HG03378 (cell line): ENCODE results near the gene FGFR3.
"Not testable (repeated sequence)": the region's sequence is repeated elsewhere in the genome, so short reads cannot be mapped to it uniquely, and the experiment has no call there.

Experiments used
- ATAC-seq: cut with Tn5 transposase; IDR thresholded peaks from one replicate; pipeline ENCODE4 v1.9.1; 2021; ENCODE audit warnings: mild to moderate bottlenecking, moderate library complexity; ENCODE audit not compliant: unreplicated experiment

Gene FGFR3

DNA sequence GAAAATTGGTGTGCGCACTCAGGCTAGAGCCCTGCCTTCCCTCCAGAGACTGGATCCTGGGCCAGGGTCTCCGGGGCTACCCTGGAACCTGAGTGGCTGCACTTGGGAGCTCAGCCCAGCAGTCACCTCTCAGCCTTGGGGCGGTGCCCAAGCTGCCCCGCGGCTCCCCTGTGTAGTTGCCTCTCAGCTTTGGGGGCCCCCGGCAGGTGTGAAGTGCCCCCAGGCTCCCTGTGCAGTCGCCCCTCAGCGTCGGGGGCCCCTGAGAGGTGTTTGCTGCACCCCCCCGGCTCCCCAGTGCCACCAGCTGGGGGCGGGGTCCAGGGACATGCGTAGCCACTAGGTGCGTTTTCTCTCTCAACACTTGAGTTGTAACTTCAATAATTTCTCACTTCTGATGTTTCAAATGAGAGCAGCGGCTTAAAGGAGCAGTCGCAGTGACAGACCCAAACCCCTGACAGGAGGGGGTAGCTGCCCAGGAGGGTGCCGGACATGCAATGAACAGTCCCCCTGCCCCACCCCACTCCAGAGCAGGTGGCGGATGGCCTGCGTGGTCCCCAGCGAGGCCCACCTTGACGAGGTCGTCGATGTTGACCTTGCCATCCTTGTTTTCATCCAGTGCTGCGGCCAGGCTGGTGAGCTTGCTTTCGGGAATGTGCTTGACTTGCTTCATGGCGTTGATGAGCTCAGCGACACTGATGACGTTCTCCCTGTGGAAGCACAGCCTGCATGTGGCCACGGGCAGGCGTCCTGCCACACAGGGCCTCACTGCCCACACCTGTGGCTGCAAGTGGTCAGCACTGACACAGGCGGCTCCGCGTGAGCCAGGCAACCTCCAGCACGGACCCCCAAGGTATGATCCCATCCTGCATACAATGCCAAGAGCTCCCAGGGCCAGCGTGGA lies 22.3 kb downstream of the FGFR3 start:
- ATAC-seq = no peak

DNA sequence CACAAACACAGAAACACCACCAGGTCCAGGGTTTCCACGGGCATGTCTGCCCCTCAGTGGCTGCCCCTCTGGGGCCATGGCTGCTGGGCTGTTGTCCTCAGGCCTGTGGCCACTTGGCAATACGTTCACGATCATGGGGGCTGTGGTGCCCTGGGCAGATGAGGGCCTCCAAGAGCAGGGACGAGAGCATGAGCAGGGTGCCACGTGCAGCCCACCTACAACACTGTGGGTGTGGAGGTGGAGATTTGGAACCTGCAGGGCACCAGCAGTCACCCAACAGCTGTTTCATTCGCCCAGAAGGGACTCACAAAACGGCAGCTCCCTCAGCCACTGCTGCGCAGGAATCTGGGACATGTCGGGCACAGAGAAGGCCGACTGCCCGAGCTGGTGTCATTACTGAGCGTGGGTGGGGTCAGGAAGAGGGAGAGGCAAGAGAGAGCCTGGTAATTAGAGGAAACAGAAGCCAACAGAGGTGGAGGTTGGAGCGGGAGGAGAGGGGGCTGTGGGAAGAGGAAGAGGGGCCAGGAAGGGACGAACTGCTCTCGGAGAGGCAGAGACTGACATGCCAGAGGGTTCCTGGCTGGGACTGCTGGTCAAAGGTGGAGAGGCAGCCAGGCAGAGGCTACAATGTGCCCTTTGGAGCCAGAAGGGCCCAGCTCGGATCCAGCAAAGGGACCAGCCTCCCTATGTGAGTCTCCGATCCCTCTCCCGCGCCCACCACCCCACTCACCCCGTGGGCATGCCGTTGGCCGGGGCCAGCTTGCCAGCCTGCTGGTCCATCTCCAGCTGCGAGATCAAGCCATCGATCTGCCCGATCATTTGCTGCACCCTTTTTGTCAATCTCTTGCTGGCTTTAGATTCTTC lies 23.1 kb downstream of the FGFR3 start:
- no peak for ATAC-seq

DNA sequence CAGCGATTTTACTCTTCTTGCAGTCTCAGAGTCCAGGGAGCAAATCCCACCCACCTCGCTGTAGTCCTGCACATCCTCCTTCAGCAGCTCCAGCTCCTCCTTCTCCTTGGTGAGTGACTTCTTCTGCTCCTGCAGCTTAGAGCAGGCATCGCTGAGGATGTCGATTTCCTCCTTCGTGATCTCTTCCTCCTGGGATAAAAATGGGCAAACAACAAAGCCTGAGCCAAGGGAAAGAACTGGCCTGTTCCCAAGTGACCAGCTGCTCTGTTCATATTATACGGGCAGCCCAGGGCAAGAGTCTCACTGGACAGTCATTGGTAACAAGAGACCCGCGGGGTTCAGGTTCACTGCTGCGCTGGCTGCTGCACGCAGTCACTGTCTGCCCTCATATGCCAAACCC lies 26.2 kb downstream of the FGFR3 start:
- ATAC-seq = no peak

DNA sequence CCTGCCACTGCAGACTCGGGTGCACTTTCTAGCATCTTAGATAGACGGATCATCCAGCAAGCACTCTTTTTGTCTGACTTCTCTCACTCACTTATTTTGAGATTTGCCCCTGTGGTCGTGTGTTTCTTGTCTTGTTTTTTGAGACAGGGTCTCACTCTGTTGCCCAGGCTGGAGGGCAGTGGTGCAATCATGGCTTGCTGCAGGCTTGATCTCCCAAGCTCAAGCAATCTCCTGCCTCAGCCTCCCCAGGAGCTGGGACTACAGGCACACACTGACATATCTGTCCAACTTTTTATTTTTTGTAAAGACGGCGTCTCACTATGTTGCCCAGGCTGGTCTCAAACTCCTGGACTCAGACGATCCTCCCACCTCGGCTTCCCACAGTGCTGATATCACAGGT lies 26.7 kb downstream of the FGFR3 start:
- no peak for ATAC-seq

DNA sequence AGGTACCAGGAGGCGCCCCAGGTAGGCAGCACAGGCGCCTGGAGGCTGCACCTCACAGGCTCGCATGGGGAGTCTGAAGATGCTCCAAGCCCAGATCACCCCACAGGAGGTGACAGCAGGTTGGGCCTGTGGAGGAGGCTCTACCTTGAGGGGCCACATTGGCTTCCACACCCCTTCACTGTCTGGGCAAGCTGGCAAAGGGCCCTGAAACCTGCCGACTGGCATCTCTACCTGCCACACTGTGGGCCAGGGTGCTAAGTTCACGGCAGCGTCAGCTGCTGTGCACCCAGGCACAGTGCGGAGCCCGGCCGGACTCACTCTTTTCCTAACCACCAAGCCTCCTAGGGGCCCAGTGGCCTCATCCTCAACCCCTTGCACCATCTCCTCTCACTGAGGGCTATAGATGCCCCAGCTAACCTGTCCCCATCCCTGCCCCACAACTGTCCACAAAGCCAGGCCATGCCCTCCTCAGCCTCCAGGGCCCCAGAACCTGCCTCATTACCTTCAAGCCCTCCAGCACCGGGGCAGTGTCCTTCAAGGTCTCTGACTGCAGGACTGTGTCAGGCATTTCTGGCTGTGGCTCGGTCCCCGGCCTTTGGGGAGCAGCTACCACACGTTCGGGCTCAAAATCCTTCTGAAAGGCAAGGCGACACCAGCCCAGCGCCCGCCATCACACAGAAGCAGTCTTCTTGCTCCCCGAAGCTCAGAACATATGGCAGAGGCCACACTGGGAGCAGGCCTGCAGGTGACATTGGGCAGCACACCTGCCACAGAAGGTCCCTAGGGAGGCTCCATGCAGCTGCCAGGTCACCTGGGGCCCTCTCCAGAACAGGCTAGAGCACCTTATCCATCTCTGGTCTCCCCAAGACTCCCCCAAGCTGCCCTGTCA lies 28.8 kb downstream of the FGFR3 start:
- no peak for ATAC-seq

DNA sequence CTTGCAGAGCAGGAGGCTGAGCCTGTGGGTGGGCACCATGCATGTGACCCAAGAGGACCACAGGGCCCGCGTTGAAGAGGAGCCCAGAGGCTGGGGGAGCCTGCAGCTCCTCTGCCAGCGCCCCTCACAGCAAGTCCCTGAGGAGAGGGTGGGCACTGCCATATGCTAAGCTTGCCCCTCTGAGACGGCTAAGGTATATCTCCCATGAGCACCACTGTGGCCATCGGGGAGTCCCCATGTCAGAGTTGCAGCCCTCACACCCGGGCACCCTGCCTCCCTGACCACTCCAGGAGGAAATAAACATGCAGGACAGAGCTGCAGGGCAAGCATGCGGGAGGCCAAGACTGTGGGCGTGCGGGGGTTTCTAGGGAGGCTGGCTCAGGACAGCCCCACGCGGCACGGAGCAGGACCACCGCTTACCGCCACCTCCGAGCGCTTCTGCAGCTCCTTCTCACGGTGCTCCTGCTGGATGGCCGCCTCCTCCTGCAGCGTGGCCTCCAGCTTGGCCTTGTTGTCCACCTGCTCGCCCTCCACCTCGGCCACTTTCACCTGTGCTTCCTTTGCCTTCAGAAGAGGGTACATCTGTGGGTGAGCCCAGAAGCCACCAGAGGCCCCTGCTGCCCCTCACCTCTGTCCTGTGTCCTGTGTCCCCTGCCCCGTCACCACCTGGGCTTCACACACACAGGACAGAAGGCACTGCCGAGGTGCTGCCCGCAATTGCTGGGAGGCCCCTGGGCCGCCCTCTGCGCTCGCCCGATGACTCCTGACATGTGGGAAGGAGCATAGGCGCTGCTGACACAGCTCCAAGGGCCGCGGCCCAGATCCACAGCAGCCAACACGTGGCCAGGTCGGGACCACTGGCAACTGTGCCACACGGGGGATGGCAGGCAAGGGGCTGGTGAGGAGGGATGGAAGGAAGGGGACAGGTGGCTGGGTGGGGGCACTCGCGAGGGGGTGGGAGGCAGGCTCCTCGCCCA lies 29.8 kb downstream of the FGFR3 start:
- no peak for ATAC-seq

DNA sequence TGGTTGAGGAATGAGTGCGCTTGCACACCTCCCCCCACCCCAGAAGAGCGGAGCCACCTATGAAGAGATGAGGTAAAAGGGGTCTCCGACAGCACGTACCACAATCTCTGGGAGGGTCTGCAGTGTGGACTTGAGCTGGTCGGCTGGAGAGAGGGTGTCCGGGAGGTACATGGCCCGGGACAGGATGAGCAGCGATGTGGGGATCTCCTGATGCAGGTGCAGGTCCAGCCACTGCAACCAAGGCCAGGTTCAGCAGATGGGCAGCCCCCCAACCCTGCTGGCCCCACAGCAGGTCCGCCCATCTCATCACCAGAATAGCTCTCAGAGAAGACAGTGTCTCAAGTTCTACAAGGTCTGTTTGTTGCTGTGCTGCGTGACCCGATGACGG lies 30.4 kb downstream of the FGFR3 start:
- no peak for ATAC-seq

DNA sequence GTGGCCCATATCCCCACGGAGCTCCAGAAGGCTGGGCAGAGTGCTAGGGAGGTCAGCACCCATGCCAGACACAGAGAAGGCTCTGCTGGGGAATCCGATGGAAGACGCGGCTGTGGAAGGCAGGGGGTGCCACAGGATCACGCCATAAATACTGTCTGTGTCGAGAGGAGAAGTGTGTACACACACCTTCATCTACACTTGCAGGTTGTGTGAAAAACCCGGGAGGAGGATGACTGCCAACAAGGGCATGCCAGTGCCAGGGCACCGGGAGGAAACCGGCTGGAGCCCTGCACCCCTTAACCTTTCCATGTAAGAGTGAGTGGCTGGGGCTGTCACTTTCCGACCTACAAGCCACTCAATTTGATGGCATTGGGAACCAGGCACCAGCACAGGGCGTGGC lies 31.7 kb downstream of the FGFR3 start:
- ATAC-seq = no peak

DNA sequence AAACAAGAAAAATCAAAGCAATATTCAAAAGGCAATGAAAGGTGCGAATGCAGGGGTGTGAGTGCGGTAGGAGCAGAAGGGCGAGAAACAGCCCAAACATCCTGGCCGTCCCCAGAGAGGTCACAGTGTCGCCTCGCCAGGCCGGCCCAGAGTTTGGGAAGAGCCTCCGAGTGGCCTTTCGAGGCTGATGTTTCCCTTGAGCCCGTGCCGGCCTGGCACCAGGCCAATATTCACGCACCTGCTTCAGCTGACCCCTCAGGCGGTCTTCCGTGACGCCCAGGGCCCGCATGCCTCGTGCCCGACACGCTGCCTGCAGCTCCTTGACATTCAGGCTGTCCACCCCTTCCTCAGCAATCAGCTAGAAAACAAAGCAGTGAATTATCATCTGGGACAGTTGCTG lies 32.2 kb downstream of the FGFR3 start:
- ATAC-seq = no peak

DNA sequence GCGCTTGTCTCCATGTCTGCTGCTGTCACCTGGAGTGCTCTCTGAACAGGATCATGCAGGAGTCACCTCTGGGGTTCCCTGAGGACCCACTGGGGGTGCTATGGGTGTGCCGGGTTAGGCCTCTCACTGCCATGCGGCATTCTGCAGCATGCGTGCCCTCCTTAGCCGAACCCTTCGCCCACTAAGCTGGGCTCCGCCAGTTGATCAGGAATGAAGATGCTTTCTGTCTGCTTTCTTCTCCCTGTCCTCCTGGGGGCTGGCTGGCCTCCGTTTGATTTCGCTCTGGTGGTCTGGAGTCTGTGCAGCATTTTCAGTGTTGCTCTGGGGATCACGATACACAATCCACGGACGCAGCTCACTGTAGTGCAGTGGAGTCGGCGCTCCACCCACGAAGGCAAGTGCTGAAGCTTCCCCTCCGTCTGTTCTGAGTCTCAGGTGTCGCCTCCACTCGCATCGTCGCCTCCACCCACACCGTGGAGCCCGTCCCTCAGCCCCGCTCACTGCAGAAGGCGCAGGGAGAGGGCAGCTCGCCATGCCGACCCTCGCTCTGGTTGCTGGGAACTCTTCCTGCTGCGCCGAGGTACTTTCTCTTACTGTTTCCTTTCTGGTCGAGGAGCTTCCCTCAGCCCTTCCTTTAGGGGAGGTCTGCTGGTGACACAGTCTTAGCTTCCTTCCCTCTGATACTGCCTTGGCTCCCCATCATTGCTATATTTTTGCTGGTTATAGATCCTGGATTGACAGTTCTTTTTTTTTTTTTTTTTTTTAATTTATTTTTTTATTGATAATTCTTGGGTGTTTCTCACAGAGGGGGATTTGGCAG lies 33.6 kb downstream of the FGFR3 start:
- no peak for ATAC-seq

DNA sequence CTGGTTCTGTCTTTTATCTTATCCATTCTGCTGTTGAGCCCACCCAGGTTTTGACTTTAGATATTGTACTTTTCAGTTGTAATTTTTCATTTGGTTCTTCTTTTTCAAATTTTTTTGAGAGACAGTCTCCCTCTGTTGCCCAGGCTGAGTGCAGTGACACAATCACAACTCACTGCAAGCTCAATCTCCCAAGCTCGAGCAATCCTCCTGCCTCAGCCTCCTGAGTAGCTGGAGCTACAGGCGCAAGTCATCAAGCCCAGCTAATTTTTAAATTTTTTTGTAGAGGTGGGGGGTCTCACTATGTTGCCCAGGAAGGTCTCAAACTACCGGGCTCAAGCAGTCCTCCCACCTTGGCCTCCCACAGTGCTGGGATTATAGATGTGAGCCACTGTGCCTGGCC lies 37.1 kb downstream of the FGFR3 start:
- no peak for ATAC-seq

DNA sequence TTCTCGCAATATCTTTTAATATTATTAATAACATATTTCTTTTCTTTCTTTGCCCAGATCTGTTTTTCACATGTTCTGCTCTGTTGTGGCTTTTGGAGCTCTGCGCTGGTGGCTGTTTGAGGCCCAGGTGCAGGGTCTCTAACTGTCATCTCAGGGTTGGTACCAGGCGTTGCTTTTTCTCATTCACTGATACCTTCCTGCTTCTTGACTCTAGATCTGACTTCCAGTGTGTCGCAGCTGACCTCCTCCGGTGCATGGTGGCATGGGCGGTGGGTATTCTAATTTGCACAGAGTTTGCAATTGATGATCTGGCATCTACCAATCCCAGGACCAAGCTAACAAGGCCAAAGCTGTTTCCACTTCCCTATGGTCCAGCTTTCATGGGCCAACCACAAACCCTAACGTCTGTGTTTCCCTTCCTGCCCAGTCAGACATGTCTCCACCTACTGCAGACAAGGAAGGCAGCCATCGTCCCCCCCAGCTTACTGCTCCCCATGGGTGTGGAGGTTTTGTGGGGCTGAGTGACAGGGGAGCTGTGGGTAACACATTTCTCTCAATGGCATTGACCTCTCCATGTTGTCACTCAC lies 37.6 kb downstream of the FGFR3 start:
- no peak for ATAC-seq

DNA sequence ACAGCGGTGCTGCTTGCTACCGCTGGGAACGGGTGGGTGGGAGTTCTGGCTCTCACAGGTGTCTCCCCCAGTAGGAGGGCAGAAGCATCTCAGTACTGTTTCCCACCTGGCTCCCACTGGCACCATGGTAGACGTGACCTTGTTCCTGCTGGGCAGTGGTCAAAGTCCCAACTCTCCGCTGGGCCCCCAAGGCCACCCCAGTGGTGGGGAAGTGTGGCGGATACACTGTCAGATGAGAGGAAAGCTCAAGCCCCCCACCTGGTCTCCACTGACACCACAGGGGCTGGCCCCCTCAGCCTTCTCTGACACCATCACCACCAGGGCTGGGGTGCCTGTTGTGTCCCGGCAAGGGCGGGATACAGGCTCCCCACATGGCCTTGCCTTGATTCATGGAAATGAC lies 38.2 kb downstream of the FGFR3 start:
- no peak for ATAC-seq

DNA sequence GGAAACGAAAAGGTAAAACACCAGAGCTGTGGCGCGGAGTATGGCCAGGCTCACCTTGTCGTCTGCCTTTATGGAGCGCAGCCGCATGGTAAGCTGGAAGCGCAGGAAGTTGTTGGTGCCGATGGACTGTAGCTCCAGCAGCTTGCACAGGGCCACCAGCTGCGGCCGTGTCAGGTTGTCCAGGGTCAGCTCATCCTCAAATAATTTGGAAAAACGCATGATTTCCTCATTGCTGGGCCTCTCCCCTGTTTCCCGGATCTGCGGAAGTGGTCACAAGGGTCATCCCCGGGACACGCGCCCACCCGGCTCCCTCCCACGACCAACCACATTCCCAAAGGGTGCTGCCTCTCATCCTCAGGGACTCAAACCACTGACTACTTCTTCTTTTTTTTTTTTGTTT lies 39.6 kb downstream of the FGFR3 start:
- ATAC-seq = no peak

DNA sequence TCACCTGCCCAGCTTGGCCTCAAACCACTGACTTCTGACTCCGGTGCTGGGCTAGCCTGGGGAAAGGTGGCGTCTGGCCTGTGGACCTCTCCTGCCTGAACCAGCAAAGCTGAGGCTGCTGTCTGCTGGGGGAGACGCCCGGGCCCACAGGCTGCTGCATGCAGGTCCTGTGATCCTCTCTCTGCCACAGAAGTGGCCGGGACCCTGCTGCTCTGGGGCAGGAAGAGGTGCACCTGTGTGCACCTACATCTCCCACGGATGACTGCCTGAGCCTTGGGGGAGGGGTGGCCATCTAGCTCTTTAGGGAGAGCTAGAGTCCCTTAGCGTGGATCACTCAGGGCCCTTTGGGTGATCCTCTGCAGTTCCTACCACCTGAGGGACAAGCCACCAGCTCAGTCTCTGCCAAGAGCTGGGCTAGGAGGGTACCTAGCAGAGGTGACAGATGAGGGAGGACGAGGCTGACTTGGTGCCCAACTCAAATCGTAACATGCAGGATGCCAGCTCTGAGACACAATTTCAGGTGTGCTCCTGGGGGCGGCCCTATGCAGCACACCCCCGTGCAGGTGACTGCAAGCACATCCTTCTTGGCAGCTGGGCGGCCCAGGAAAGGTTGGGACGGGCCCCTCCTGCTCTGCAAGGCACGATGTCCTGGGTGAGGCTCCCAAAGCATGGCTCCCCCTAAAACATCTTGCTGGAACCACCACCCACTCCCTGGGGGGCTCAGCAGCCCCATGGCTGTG lies 40.4 kb downstream of the FGFR3 start:
- ATAC-seq = no peak

DNA sequence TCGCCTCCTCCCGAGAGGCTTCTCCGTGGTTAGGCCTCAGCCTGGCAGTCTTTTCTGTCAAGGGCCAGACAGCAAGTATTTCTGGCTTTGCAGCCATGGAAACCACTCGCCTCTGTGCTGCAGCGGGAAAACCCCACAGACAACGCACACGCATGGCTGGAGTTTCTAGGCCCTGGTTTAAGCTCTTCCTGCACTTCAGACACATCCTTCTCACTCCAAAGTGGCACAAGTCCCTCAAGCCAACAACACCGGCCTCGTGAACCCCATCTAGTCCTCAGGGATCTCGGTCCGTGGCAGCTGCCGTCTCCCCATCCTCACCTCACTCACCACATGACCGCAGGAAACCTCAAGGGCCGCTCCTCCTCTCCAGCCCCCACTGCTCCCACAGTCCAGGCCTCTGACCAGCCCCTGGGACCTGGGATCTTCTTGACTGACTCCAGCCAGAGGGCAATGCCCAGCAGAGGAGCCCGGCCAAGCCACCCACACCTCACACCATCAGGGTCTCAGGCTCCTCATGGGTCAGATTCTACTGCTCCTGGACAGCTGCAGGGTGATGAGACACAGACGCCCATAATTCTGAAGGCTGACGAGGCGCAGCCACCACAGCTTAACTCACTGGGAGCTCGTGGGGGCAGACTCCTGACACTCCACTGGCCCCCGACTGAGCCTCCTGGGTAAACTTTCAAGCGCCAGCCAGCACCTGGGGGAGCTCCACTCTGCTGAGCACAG lies 41.1 kb downstream of the FGFR3 start:
- no peak for ATAC-seq

DNA sequence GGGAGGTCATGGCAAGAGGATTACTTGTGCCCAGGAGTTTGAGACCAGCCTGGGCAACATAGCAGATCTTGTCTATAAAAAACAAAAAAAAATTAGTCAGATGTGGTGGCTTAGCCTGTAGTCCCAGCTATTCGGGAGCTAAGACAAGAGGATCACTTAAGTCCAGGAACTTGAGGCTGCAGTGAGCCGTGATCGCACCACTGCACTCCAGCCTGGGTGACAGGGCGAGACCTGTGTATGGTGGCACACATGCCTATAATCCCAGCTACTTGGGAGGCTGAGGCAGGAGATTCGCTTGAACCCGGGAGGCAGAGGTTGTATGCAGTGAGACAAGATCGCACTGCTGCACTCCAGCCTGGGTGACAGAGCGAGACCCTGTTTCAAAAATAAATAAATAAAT lies 42.7 kb downstream of the FGFR3 start:
- ATAC-seq = not testable (repeated sequence)
